WTC11 (cell line): ENCODE data around the gene ZNF718. TPM values are rescaled to one million over a fixed set of nuclear protein-coding genes. Genes with fewer than 3 reads are reported as not detected.

Experiments
- ATAC-seq: fragments of 200-7000 bp; cut with Tn5 transposase; 2 replicates; pipeline ENCODE4 v1.10.0; 2021; ENCODE audit warnings: mild to moderate bottlenecking, moderate library complexity
- CTCF ChIA-PET: fragments of 300-600 bp; sonication (Branson Sonifier 250); formaldehyde crosslinking; loops from one replicate; lab custom pipeline; 2021; ENCODE audit warnings: antibody characterized with exemption; lab: Charles Lee
- POLR2A ChIA-PET: fragments of 350-600 bp; sonication (Branson Sonifier 250); formaldehyde crosslinking; loops from one replicate; lab custom pipeline; 2021; ENCODE audit warnings: antibody characterized with exemption; lab: Charles Lee
- DNase-seq: peaks from one replicate; pipeline ENCODE4 v3.0.0; 2021; ENCODE audit warnings: low spot score
- H3K27ac Mint-ChIP-seq: 2 replicates; pipeline ENCODE4 v1.8.0; 2021; ENCODE audit warnings: mixed read lengths
- H3K27me3 Mint-ChIP-seq: 2 replicates; pipeline ENCODE4 v1.8.0; 2021; ENCODE audit warnings: low read depth, mild to moderate bottlenecking, moderate library complexity, mixed read lengths
- H3K36me3 Mint-ChIP-seq: 2 replicates; pipeline ENCODE4 v1.8.0; 2021; ENCODE audit warnings: mixed read lengths
- H3K4me1 Mint-ChIP-seq: 2 replicates; pipeline ENCODE4 v1.8.0; 2022; ENCODE audit warnings: mixed read lengths
- H3K4me3 Mint-ChIP-seq: 2 replicates; pipeline ENCODE4 v1.8.0; 2021; ENCODE audit warnings: mild to moderate bottlenecking, moderate library complexity, mixed read lengths
- H3K9me3 Mint-ChIP-seq: 2 replicates; pipeline ENCODE4 v1.8.0; 2021; ENCODE audit warnings: mixed read lengths
- AFF4 ChIP-seq: sonication (generic); formaldehyde crosslinking; IDR thresholded peaks from 2 replicates; pipeline ENCODE4 v1.8.1; 2023; ENCODE audit warnings: mild to moderate bottlenecking, missing genetic modification reagents, borderline replicate concordance
- CTCF ChIP-seq: fragments of 200-600 bp; IDR thresholded peaks from 2 replicates; pipeline ENCODE4 v1.8.0; 2022; ENCODE audit warnings: antibody characterized with exemption
- E2F4 ChIP-seq: sonication (generic); formaldehyde crosslinking; IDR thresholded peaks from 2 replicates; pipeline ENCODE4 v1.8.1; 2022; ENCODE audit warnings: low read depth, mild to moderate bottlenecking, moderate library complexity, missing genetic modification reagents, borderline replicate concordance
- ESRRA ChIP-seq: sonication (generic); formaldehyde crosslinking; IDR thresholded peaks from 2 replicates; pipeline ENCODE4 v1.8.1; 2022; ENCODE audit warnings: mild to moderate bottlenecking, missing genetic modification reagents, borderline replicate concordance
- FOXP4 ChIP-seq: sonication (generic); formaldehyde crosslinking; IDR thresholded peaks from 2 replicates; pipeline ENCODE4 v1.8.0; 2022; ENCODE audit warnings: mild to moderate bottlenecking, missing genetic modification reagents
- IRF2 ChIP-seq: sonication (generic); formaldehyde crosslinking; IDR thresholded peaks from 2 replicates; pipeline ENCODE4 v1.8.0; 2022; ENCODE audit warnings: low read depth, missing genetic modification reagents, borderline replicate concordance
- JAZF1 ChIP-seq: fragments of 250-450 bp; sonication (Bioruptor Pico); IDR thresholded peaks from 2 replicates; pipeline ENCODE4 v1.9.0; 2021; ENCODE audit warnings: moderate library complexity, mild to moderate bottlenecking, inconsistent platforms
- MAX ChIP-seq: sonication (generic); formaldehyde crosslinking; IDR thresholded peaks from 2 replicates; pipeline ENCODE4 v1.8.0; 2022; ENCODE audit warnings: mild to moderate bottlenecking, missing genetic modification reagents
- MYBL2 ChIP-seq: sonication (generic); formaldehyde crosslinking; IDR thresholded peaks from 2 replicates; pipeline ENCODE4 v1.8.1; 2023; ENCODE audit warnings: mild to moderate bottlenecking, moderate library complexity, missing genetic modification reagents
- NFYB ChIP-seq: sonication (generic); formaldehyde crosslinking; conservative IDR thresholded peaks from 2 replicates; pipeline ENCODE4 v1.8.0; 2022; ENCODE audit warnings: low read depth, missing genetic modification reagents
- NR1H2 ChIP-seq: sonication (generic); formaldehyde crosslinking; IDR thresholded peaks from 2 replicates; pipeline ENCODE4 v1.9.0; 2021; ENCODE audit warnings: mild to moderate bottlenecking, moderate library complexity, missing genetic modification reagents
- PRRX2 ChIP-seq: fragments of 250-450 bp; sonication (Bioruptor Pico); IDR thresholded peaks from 2 replicates; pipeline ENCODE4 v1.8.0; 2021; ENCODE audit warnings: mild to moderate bottlenecking
- SOX15 ChIP-seq: fragments of 250-450 bp; sonication (Bioruptor Pico); IDR thresholded peaks from 2 replicates; pipeline ENCODE4 v1.9.0; 2021; ENCODE audit warnings: mild to moderate bottlenecking
- SP1 ChIP-seq: sonication (generic); formaldehyde crosslinking; conservative IDR thresholded peaks from 2 replicates; pipeline ENCODE4 v1.8.1; 2022; ENCODE audit warnings: missing genetic modification reagents
- TCF7 ChIP-seq: sonication (generic); formaldehyde crosslinking; IDR thresholded peaks from 2 replicates; pipeline ENCODE4 v1.8.0; 2022; ENCODE audit warnings: mild to moderate bottlenecking, low read depth, missing genetic modification reagents, moderate library complexity
- TEAD4 ChIP-seq: sonication (generic); formaldehyde crosslinking; IDR thresholded peaks from 2 replicates; pipeline ENCODE4 v1.8.0; 2022; ENCODE audit warnings: mild to moderate bottlenecking, missing genetic modification reagents
- TP53 ChIP-seq: sonication (generic); formaldehyde crosslinking; IDR thresholded peaks from 2 replicates; pipeline ENCODE4 v1.8.1; 2023; ENCODE audit warnings: mild to moderate bottlenecking, missing genetic modification reagents
- USF2 ChIP-seq: sonication (generic); formaldehyde crosslinking; IDR thresholded peaks from 2 replicates; pipeline ENCODE4 v1.8.1; 2023; ENCODE audit warnings: mild to moderate bottlenecking, missing genetic modification reagents, moderate library complexity
- ZBTB43 ChIP-seq: sonication (generic); formaldehyde crosslinking; IDR thresholded peaks from 2 replicates; pipeline ENCODE4 v1.8.1; 2023; ENCODE audit warnings: mild to moderate bottlenecking, missing genetic modification reagents
- ZNF219 ChIP-seq: sonication (generic); formaldehyde crosslinking; IDR thresholded peaks from 2 replicates; pipeline ENCODE4 v1.8.0; 2023; ENCODE audit warnings: missing genetic modification reagents, mild to moderate bottlenecking, borderline replicate concordance
- ZNF232 ChIP-seq: sonication (generic); formaldehyde crosslinking; IDR thresholded peaks from 2 replicates; pipeline ENCODE4 v1.8.0; 2022; ENCODE audit warnings: mild to moderate bottlenecking, missing genetic modification reagents
- ZNF263 ChIP-seq: sonication (generic); formaldehyde crosslinking; IDR thresholded peaks from 2 replicates; pipeline ENCODE4 v1.8.1; 2022; ENCODE audit warnings: low read depth, mild to moderate bottlenecking, moderate library complexity, missing genetic modification reagents
- ZNF317 ChIP-seq: sonication (generic); formaldehyde crosslinking; IDR thresholded peaks from 2 replicates; pipeline ENCODE4 v1.8.1; 2023; ENCODE audit warnings: low read depth, mild to moderate bottlenecking, moderate library complexity, missing genetic modification reagents, borderline replicate concordance
- ZNF423 ChIP-seq: fragments of 250-450 bp; sonication (Bioruptor Pico); IDR thresholded peaks from 2 replicates; pipeline ENCODE4 v2.1.2; 2022; ENCODE audit warnings: mild to moderate bottlenecking, moderate library complexity
- ZNF512 ChIP-seq: sonication (generic); formaldehyde crosslinking; IDR thresholded peaks from 2 replicates; pipeline ENCODE4 v1.8.1; 2022; ENCODE audit warnings: missing genetic modification reagents, borderline replicate concordance
- total RNA-seq: library from RNA; stranded (reverse); gene quantifications from 3 replicates; pipeline ENCODE4 v1.2.3, GENCODE V29; 2021

The ZNF718 gene
- total RNA-seq, 1 experiment from 2014 or later: 12.5 TPM

- TF ChIP-seq SOX15 (CRISPR knock-in tag) (no peak), CTCF (no peak), ZNF219 (CRISPR knock-in tag) (no peak), ZNF232 (CRISPR knock-in tag) (no peak), JAZF1 (CRISPR knock-in tag) (no peak), FOXP4 (no peak), ESRRA (no peak), AFF4 (CRISPR knock-in tag) (no peak), NFYB (no peak), ZNF263 (CRISPR knock-in tag) (no peak), ZNF423 (no peak), TCF7 (no peak), ZNF317 (CRISPR knock-in tag) (no peak), ZNF512 (CRISPR knock-in tag) (no peak), TEAD4 (CRISPR knock-in tag) (no peak), TP53 (CRISPR knock-in tag) (no peak)
- POLR2A ChIA-PET: no interaction called here
- CTCF ChIA-PET: no interaction called here
- Mint-ChIP-seq H3K27ac (no peak overlapping the region), H3K36me3 (peaks cover 68% of the 10 kb centered on the region), H3K27me3 (peaks cover 34% of the 10 kb centered on the region), H3K4me1 (peaks cover 8% of the 10 kb centered on the region; the same call in 1 of the 2 replicates), H3K9me3 (peaks cover 79% of the 10 kb centered on the region), H3K4me3 (no peak overlapping the region)
- ATAC-seq (no peak), DNase-seq (no peak)
Observed at GRCh38 chr4:98386-98785, 25.9 kb upstream of the ZNF718 start.

GRCh38 chr4:99863-100262 is 24.4 kb upstream of the ZNF718 start:
- Mint-ChIP-seq H3K4me3 (no peak overlapping the region), H3K4me1 (peaks cover 6% of the 10 kb centered on the region; the same call in 1 of the 2 replicates), H3K9me3 (peaks cover 71% of the 10 kb centered on the region), H3K27me3 (peaks cover 48% of the 10 kb centered on the region), H3K36me3 (peaks cover 55% of the 10 kb centered on the region), H3K27ac (no peak overlapping the region)
- ATAC-seq: no peak
- ChIA-PET POLR2A (no interaction called here), CTCF (interaction anchor here (0.5 kb wide), 1 partner anchor 136 kb away, joined by 4 read pairs; no protein-coding TSS in a partner anchor)
- no peak for DNase-seq
- no peak for TF ChIP-seq MYBL2 (CRISPR knock-in tag)
- TF ChIP-seq IRF2: no peak
- TF ChIP-seq E2F4: no peak
- no peak for TF ChIP-seq MAX
- no peak for TF ChIP-seq PRRX2 (CRISPR knock-in tag)
- no peak for TF ChIP-seq USF2 (CRISPR knock-in tag)
- no peak for TF ChIP-seq ZBTB43 (CRISPR knock-in tag)
- no peak for TF ChIP-seq SP1
- TF ChIP-seq NR1H2: no peak
